HG03045 (cell line): Measurements from ENCODE around the gene DYSF.
"Not testable (repeated sequence)": the region's sequence is repeated elsewhere in the genome, so short reads cannot be mapped to it uniquely, and the experiment has no call there.

Source experiments
- ATAC-seq: cut with Tn5 transposase; IDR thresholded peaks from one replicate; pipeline ENCODE4 v1.9.1; 2021; ENCODE audit warnings: mild to moderate bottlenecking, moderate library complexity; ENCODE audit not compliant: unreplicated experiment

DYSF gene

DNA sequence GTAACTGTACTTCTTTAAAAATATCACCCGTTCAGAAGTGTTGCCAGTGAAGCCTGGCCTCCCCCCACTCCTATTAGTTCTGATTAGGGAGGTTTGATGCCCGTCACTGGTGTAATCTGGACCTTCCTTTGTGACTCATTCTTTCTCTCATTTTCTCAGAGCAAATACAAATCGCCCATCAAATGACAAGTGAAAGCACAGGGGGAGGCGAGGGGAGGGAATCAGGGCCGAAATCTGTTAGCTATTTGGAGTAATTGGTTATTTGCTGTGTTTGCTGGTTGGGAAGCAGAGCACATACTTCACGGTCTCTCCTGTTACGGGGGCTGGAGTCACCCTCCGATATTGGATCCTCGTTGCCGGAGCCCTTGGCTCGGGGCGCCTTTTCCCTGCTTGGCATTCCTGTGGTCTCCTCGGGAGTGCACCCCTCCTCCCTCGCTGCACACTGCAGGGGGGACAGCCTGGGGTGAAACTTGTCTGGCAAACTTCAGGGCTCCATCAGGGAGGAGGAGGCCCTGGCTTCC is 178.1 kb downstream of the DYSF start:
- ATAC-seq, result no peak

GRCh38 chr2:71633086-71633485 is 179.7 kb downstream of the DYSF start:
- no peak for ATAC-seq

- no peak for ATAC-seq
Measured at GRCh38 chr2:71634567-71634966, 181.2 kb downstream of the DYSF start.

GRCh38 chr2:71635798-71636197 is 182.4 kb downstream of the DYSF start:
- ATAC-seq, result no peak

- no peak for ATAC-seq
Measured at GRCh38 chr2:71637168-71637567, 183.8 kb downstream of the DYSF start.

DNA sequence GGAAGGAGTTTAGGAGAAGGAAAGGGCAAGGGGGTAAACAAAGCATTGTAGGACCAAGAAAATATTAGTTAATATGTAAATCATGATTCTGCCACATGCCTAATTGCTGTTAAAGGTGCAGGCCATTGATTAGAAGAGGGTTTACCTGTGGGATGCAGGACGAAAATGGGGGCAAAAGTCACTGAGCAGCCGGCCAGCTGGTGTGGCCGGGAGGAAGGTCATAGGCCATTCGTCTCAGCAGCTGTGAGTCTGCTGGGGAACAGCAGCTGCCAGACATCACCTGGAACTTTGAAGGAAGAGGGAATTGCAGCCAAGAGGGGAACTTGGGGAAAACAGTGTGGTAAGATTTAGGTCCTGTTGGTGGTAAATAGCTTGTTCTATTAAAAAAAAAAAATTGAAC is 184.4 kb downstream of the DYSF start:
- ATAC-seq, result no peak

- ATAC-seq, result no peak
Measured at GRCh38 chr2:71639735-71640134, 186.4 kb downstream of the DYSF start.

DNA sequence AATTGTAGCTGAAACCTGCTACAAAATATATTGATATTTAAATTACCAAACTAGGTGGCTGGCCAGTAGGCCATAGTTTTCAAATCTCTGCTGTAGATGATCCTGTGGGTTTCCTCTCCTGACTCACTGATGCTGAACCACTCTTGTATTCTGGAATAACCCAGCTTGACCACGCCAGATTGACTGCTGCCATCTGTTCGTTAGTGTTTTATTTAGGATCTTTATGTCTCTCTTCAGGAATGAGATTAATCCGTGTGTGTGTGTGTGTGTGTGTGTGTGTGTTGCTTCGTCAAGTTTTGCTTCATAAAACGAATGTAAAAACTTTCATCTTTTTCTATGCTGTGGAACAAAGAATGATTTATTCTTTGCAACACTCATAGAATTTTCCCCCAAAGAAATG is 187.1 kb downstream of the DYSF start:
- no peak for ATAC-seq

GRCh38 chr2:71643674-71644357 is 190.5 kb downstream of the DYSF start:
- no peak for ATAC-seq

DNA sequence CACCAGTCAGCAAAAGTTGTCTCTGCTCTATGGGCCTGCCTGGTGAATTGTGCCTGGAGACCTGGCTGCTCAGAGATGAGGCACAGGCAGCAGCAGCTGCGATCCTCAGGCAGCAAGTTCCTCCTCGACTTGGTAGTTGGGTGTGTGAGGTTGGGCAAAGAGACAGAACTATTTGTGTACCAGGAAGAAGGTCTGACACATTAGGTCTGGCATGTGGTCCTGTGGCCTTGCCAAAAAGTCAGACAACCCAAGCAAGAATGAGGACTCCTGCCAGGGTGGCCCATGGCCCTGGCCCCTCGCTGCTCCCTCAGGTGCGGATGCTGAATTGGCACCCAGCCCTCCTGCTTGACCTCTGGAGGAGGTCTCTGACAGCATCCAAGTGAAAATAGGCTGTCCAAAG is 192.7 kb downstream of the DYSF start:
- ATAC-seq, result no peak

- ATAC-seq, result no peak
Measured at GRCh38 chr2:71647356-71647755, 194.0 kb downstream of the DYSF start.

DNA sequence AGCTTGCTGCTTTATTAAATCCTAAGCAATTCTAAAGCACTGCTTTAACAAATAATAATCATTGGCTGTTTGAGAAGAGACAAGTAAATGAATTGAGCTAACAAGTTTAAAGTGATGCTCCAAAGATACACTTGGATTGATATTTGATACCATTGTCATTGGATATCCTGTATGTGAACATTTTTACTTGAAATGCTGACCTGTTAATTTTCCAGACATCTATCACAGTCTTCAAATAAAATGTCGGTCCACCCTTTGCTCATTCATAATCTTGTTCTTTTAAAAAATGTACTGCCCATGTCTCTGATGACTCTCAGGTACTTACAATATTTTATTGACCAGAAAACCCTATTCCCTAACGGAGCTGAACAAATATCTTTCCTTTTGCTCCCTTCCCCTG is 202.1 kb downstream of the DYSF start:
- no peak for ATAC-seq

DNA sequence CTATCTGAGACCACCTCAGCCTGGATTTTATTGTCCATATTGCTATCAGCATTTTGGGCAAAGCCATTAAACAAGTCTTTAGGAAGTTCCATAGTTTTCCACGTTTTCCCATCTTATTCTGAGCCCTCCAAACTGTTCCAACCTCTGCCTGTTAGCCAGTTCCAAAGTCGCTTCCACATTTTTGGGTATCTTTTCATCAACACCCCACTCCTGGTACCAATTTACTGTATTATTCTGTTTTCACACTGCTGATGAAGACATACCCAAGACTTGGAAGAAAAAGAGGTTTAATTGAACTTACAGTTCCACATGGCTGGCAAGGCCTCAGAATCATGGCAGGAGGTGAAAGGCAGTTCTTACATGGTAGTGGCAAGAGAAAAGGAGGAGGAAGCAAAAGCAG is 204.9 kb downstream of the DYSF start:
- ATAC-seq, result not testable (repeated sequence)

GRCh38 chr2:71658771-71659170 is 205.4 kb downstream of the DYSF start:
- ATAC-seq, result no peak

DNA sequence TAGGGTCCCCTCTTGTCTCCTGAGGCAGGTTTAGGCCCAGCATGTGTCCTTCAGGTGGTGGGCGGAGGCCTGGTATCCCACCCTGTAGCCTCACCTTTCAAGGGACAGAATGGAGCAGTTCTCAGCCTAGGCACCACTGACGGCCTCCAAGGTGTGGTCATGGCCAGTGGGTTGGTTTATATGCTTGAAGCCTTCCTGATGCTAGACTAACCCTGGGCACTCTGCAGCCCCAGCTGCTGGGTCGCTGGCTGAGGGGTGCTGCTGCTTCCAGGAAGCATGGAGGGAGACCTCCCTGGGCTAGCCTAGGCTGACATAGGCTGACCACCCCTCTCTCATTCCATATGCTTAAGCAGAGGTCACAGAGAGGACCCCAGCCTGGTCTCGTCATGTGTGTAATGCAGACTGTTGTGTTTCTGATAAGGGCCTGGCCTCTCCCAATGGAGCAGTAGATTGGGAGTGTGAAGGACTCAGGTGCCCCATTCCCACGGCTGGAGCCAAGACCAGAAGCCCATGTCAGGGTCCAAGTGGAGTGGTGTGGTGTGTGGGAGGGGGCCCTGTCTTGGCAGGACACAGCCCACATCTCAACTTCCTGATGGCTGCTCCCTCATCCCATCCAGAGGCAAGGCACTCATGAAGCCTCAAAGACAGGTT is 206.6 kb downstream of the DYSF start:
- no peak for ATAC-seq

DNA sequence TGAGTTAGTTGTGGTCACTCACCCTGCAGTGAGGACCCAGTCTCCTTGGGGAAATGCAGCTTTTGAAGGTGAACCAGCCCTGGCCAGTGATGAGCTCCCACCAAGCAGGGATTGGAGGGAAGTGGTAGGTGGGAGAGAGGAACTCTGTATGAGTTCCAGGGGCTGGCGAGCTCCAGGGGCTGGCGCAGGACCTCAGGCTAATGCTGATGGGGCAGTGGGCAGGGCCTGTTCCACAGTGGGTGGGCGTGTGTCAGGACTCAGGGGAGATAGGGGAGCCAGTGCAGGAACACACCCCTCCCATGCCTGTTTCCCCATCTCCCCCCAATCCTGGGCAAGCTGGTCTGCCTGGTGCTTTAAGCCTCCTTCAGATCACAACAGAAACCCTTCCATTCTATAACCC is 208.4 kb downstream of the DYSF start:
- ATAC-seq, result no peak

GRCh38 chr2:71662665-71663394 is 209.5 kb downstream of the DYSF start:
- ATAC-seq, result no peak

- no peak for ATAC-seq
Measured at GRCh38 chr2:71664161-71664560, 210.8 kb downstream of the DYSF start.

DNA sequence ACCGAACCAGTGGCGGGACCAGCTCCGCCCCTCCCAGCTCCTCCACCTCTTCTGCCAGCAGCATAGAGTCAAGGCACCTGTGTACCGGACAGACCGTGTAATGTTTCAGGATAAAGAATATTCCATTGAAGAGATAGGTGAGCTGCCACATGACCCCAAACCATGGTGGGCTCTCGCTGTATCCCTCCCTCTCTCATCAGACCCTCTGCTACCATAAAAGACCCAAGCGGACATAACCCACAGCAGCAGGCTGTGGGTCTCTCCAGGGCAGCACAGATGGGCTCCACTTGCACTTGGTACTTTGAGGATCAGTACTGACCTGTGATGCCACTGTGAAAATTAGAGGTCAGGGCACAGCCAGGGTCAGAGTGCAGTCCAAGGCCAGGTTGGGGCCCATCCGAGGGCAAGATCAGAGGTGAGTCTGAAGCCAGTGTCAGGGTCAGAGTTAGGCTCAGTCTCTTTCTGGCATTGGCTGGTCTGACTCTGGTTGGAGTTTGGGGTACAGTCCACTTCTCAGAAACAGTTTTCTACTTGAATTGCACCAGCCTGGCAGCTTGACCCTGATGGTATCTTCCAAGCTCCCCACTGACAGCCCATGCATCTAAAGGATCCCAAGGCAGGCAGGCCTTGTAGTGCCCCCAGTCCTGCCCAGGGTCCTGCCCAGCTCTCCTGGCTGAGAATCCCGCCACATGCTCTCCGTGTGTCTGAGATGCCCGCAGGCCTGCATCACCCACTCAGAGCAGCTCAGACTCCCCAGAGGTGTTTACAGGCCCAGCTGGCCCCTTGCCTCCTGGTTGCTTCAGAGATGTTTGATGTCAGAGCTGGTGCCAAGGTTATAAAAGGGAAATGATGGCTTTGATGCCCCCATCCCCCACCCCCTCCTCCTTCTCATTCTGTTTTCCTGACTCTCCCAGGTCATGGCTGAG is 212.1 kb downstream of the DYSF start:
- ATAC-seq, result no peak

DNA sequence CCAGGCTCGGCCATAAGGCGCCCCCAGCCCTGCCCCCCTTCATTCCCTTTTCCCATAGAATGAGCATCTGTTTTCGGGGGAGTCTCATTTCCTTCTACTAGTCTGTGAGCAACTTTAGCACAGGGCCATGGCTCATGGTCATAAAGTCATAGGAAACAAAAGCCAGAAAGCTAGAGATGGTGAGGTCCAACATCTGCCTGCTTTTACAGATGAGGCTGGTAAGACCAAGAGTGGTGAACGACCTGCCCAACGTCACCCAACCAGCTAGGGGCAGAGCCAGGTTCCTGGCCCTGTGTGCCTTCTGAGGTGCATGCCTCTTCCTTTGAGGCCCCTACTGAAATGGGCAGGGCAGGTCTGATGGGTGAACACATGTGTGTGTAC is 212.7 kb downstream of the DYSF start:
- ATAC-seq, result no peak
